ENCODE results near the gene SSUH2.

The SSUH2 gene

GRCh38 chr3:8574670-8575322, 69.8 kb downstream of the SSUH2 start:
- H3K27me3 ChIP-seq (ENCODE audit: low read length): no peaks in the 10 kb centered on the region
- H3K9me2 ChIP-seq (replicated peaks; ENCODE audit: insufficient read depth, low read length): no peaks in the 10 kb centered on the region
- H3K4me2 ChIP-seq (ENCODE audit: low read depth, low read length, poor library complexity, severe bottlenecking): no peak overlapping the region
- no peak overlapping the region for H2AFZ ChIP-seq (ENCODE audit: low read depth, low read length, severe bottlenecking)
- TF ChIP-seq CTCF (IDR thresholded peaks at IDR 0.05; ENCODE audit: insufficient read depth, low read length, poor library complexity, severe bottlenecking) (no peak), EZH2phosphoT487 (conservative IDR thresholded peaks at IDR 0.05; ENCODE audit: low read length) (no peak)
- no peak overlapping the region for H3K9ac ChIP-seq (ENCODE audit: low read length)
- no peak overlapping the region for H3K27ac ChIP-seq (ENCODE audit: low read depth, low read length)
- H3K36me3 ChIP-seq (ENCODE audit: low read length): no peaks in the 10 kb centered on the region
- no peaks in the 10 kb centered on the region for H4K20me1 ChIP-seq (ENCODE audit: low read depth, low read length)
- H3K4me3 ChIP-seq (ENCODE audit: insufficient read depth, low read length, poor library complexity, severe bottlenecking): no peak overlapping the region
- no peaks in the 10 kb centered on the region for H3K79me2 ChIP-seq (ENCODE audit: insufficient read depth, low read length)
- H3K9me3 ChIP-seq (ENCODE audit: insufficient read depth, low read length): no peaks in the 10 kb centered on the region
- H3F3A ChIP-seq (ENCODE audit: insufficient read depth): no peaks in the 10 kb centered on the region

GRCh38 chr3:8574040-8574669, 70.4 kb downstream of the SSUH2 start:
- H3K4me3 ChIP-seq (ENCODE audit: insufficient read depth, low read length, poor library complexity, severe bottlenecking): no peak overlapping the region
- H3F3A ChIP-seq (ENCODE audit: insufficient read depth): no peaks in the 10 kb centered on the region
- no peaks in the 10 kb centered on the region for H3K79me2 ChIP-seq (ENCODE audit: insufficient read depth, low read length)
- H3K9me3 ChIP-seq (ENCODE audit: insufficient read depth, low read length): no peaks in the 10 kb centered on the region
- H2AFZ ChIP-seq (ENCODE audit: low read depth, low read length, severe bottlenecking): no peak overlapping the region
- no peaks in the 10 kb centered on the region for H3K36me3 ChIP-seq (ENCODE audit: low read length)
- H3K4me2 ChIP-seq (ENCODE audit: low read depth, low read length, poor library complexity, severe bottlenecking): no peak overlapping the region
- H3K27me3 ChIP-seq (ENCODE audit: low read length): no peaks in the 10 kb centered on the region
- no peaks in the 10 kb centered on the region for H4K20me1 ChIP-seq (ENCODE audit: low read depth, low read length)
- no peaks in the 10 kb centered on the region for H3K9me2 ChIP-seq (replicated peaks; ENCODE audit: insufficient read depth, low read length)
- TF ChIP-seq EZH2phosphoT487 (conservative IDR thresholded peaks at IDR 0.05; ENCODE audit: low read length) (no peak), CTCF (IDR thresholded peaks at IDR 0.05; ENCODE audit: insufficient read depth, low read length, poor library complexity, severe bottlenecking) (no peak)
- no peak overlapping the region for H3K27ac ChIP-seq (ENCODE audit: low read depth, low read length)
- H3K9ac ChIP-seq (ENCODE audit: low read length): no peak overlapping the region

GRCh38 chr3:8573342-8573926, 71.2 kb downstream of the SSUH2 start:
- Histone ChIP-seq H3K9me3 (ENCODE audit: insufficient read depth, low read length) (no peaks in the 10 kb centered on the region), H3F3A (ENCODE audit: insufficient read depth) (no peaks in the 10 kb centered on the region), H3K36me3 (ENCODE audit: low read length) (no peaks in the 10 kb centered on the region), H3K27me3 (ENCODE audit: low read length) (no peaks in the 10 kb centered on the region), H3K4me3 (ENCODE audit: insufficient read depth, low read length, poor library complexity, severe bottlenecking) (no peak overlapping the region), H3K9ac (ENCODE audit: low read length) (no peak overlapping the region), H3K4me2 (ENCODE audit: low read depth, low read length, poor library complexity, severe bottlenecking) (no peak overlapping the region), H3K9me2 (replicated peaks; ENCODE audit: insufficient read depth, low read length) (no peaks in the 10 kb centered on the region), H3K79me2 (ENCODE audit: insufficient read depth, low read length) (no peaks in the 10 kb centered on the region), H3K27ac (ENCODE audit: low read depth, low read length) (no peak overlapping the region), H4K20me1 (ENCODE audit: low read depth, low read length) (no peaks in the 10 kb centered on the region), H2AFZ (ENCODE audit: low read depth, low read length, severe bottlenecking) (no peak overlapping the region)
- TF ChIP-seq EZH2phosphoT487 (conservative IDR thresholded peaks at IDR 0.05; ENCODE audit: low read length) (no peak), CTCF (IDR thresholded peaks at IDR 0.05; ENCODE audit: insufficient read depth, low read length, poor library complexity, severe bottlenecking) (no peak)

Measured in SU-DHL-6 (cell line).